DND-41 (cell line): ENCODE measurements around the gene NFKBIE.

Source experiments
- ATAC-seq: fragments of 200-7000 bp; cut with Tn5 transposase; 3 replicates; pipeline ENCODE4 v1.9.1; 2021; ENCODE audit warnings: low read depth; ENCODE audit not compliant: insufficient read depth
- DNase-seq: peaks from one replicate; pipeline ENCODE4 v3.0.0-alpha.2; 2020
- H2AFZ ChIP-seq: 2 replicates; pipeline ENCODE4 v1.6.0; 2012; ENCODE audit warnings: low read depth, low read length
- H3K27ac ChIP-seq: 2 replicates; pipeline ENCODE4 v1.5.1; 2012; ENCODE audit warnings: low read length, inconsistent platforms
- H3K27me3 ChIP-seq: fragments of 200-600 bp; sonication (generic); 2 replicates; pipeline ENCODE4 v1.6.0; 2012; ENCODE audit warnings: low read length, mild to moderate bottlenecking, inconsistent platforms; ENCODE audit not compliant: insufficient read depth, poor library complexity
- H3K36me3 ChIP-seq: 2 replicates; pipeline ENCODE4 v1.5.1; 2012; ENCODE audit warnings: low read length, inconsistent platforms; ENCODE audit not compliant: insufficient read depth
- H3K4me1 ChIP-seq: 2 replicates; pipeline ENCODE4 v1.5.1; 2012; ENCODE audit warnings: mild to moderate bottlenecking, low read length; ENCODE audit not compliant: insufficient read depth
- H3K4me2 ChIP-seq: 2 replicates; pipeline ENCODE4 v1.6.0; 2012; ENCODE audit warnings: mild to moderate bottlenecking, moderate library complexity, low read length, inconsistent platforms; ENCODE audit not compliant: insufficient read depth
- H3K4me3 ChIP-seq, 2 experiments: fragments of 200-600 bp in 1 of 2; shearing (Covaris generic) in 1 of 2; 2 replicates each; pipeline ENCODE4 v1.5.1; 2012 to 2016; ENCODE audit warnings: inconsistent platforms in 2 of 2, low read length in 2 of 2, mild to moderate bottlenecking in 2 of 2, low read depth in 1 of 2, moderate library complexity in 1 of 2
- H3K79me2 ChIP-seq: 2 replicates; pipeline ENCODE4 v1.6.0; 2012; ENCODE audit warnings: low read length, inconsistent platforms; ENCODE audit not compliant: insufficient read depth
- H3K9ac ChIP-seq: 2 replicates; pipeline ENCODE4 v1.6.0; 2012; ENCODE audit warnings: low read depth, mild to moderate bottlenecking, inconsistent platforms, low read length, moderate library complexity
- H3K9me3 ChIP-seq: 2 replicates; pipeline ENCODE4 v1.5.1; 2012; ENCODE audit warnings: low read length, moderate library complexity, mild to moderate bottlenecking, inconsistent platforms; ENCODE audit not compliant: insufficient read depth, severe bottlenecking
- H4K20me1 ChIP-seq: 2 replicates; pipeline ENCODE4 v1.6.0; 2012; ENCODE audit warnings: low read length; ENCODE audit not compliant: insufficient read depth
- EZH2 ChIP-seq: IDR thresholded peaks from 3 replicates; pipeline ENCODE4 v1.6.1; 2012; ENCODE audit warnings: borderline replicate concordance, low read depth, mild to moderate bottlenecking, moderate library complexity, low read length, inconsistent platforms; ENCODE audit not compliant: severe bottlenecking
- TF ChIP-seq, protein P1 (sequence below): IDR thresholded peaks from 2 replicates; pipeline ENCODE4 v1.5.1; 2012; ENCODE audit warnings: borderline replicate concordance, low read length, moderate library complexity, mild to moderate bottlenecking; ENCODE audit not compliant: poor library complexity, severe bottlenecking; ENCODE audit errors: extremely low read depth

Gene NFKBIE

DNA sequence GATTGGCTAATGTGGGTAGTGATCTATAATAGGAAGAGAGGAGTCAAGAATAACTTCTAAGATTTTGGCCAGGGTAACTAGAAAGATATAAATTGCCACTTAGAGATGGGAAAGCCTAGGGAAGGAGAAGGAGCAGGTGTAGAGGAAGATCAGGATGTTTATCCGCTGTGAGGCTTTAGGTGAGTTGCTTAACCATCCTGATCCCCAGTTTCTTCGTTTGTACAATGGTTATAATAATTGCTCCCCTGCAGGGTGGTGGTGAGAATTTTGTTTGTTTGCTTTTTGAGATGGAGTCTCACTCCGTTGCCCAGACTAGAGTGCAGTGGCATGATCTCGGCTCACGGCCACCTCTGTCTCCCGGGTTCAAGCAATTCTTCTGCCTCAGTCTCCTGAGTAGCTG is 51.0 kb downstream of the NFKBIE start:
- DNase-seq (no peak), ATAC-seq (no peak)
- Histone ChIP-seq H3K4me2 (no peak overlapping the region), H3K4me3 (no peak overlapping the region), H3K36me3 (no peaks in the 10 kb centered on the region), H3K9me3 (no peaks in the 10 kb centered on the region), H3K27ac (no peak overlapping the region), H3K4me1 (peaks cover 4% of the 10 kb centered on the region), H3K79me2 (no peaks in the 10 kb centered on the region), H4K20me1 (no peaks in the 10 kb centered on the region), H3K9ac (no peak overlapping the region), H3K27me3 (peaks cover 27% of the 10 kb centered on the region), H2AFZ (no peak overlapping the region)
- no peak for TF ChIP-seq EZH2
- TF ChIP-seq, protein P1, sequence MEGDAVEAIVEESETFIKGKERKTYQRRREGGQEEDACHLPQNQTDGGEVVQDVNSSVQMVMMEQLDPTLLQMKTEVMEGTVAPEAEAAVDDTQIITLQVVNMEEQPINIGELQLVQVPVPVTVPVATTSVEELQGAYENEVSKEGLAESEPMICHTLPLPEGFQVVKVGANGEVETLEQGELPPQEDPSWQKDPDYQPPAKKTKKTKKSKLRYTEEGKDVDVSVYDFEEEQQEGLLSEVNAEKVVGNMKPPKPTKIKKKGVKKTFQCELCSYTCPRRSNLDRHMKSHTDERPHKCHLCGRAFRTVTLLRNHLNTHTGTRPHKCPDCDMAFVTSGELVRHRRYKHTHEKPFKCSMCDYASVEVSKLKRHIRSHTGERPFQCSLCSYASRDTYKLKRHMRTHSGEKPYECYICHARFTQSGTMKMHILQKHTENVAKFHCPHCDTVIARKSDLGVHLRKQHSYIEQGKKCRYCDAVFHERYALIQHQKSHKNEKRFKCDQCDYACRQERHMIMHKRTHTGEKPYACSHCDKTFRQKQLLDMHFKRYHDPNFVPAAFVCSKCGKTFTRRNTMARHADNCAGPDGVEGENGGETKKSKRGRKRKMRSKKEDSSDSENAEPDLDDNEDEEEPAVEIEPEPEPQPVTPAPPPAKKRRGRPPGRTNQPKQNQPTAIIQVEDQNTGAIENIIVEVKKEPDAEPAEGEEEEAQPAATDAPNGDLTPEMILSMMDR: no peak

DNA sequence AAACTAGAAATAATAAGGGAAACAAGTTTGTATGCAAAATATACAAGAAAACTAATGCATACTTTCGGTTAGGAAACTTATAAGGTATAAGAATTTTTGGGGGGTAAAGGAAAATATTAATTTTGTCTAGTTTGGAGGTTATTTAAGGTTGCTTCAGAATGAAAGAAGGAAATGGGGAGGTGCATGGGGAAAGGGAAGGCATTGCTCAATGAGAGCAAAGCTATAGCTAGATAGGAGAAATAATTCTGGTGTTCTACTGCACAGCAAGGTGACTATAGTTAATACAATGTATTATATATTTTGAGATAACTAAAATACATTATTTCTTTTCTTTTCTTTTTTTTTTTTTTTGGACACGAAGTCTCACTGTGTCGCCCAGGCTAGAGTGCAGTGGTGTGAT is 54.1 kb downstream of the NFKBIE start:
- no peaks in the 10 kb centered on the region for H3K9me3 ChIP-seq
- no peak overlapping the region for H3K27ac ChIP-seq
- TF ChIP-seq, protein P1: no peak
- no peaks in the 10 kb centered on the region for H3K36me3 ChIP-seq
- no peaks in the 10 kb centered on the region for H3K79me2 ChIP-seq
- no peak overlapping the region for H3K4me3 ChIP-seq
- H3K27me3 ChIP-seq: peaks cover 8% of the 10 kb centered on the region
- H3K4me1 ChIP-seq: no peaks in the 10 kb centered on the region
- ATAC-seq (no peak), DNase-seq (no peak)
- no peak overlapping the region for H2AFZ ChIP-seq
- H3K9ac ChIP-seq: no peak overlapping the region
- no peaks in the 10 kb centered on the region for H4K20me1 ChIP-seq
- no peak overlapping the region for H3K4me2 ChIP-seq
